Hepatocyte (in vitro differentiated cells): Measurements from ENCODE around the gene SPATA21.
"Not testable (repeated sequence)": the region's sequence is repeated elsewhere in the genome, so short reads cannot be mapped to it uniquely, and the experiment has no call there.

ENCODE experiments used
- CTCF ChIP-seq: fragments of 200-600 bp; sonication (generic); IDR thresholded peaks from 2 replicates; pipeline ENCODE4 v1.5.1; 2016; ENCODE audit warnings: antibody characterized with exemption, mild to moderate bottlenecking; ENCODE audit not compliant: poor library complexity
- EZH2 ChIP-seq: fragments of 200-600 bp; sonication (generic); IDR thresholded peaks from 2 replicates; pipeline ENCODE4 v1.6.1; 2016; ENCODE audit warnings: antibody characterized with exemption, mild to moderate bottlenecking, borderline replicate concordance
- EZH2phosphoT487 ChIP-seq: fragments of 200-600 bp; sonication (generic); IDR thresholded peaks from one replicate; pipeline ENCODE4 v1.6.1; 2018; ENCODE audit warnings: antibody characterized with exemption, mild to moderate bottlenecking, low read depth, moderate library complexity; ENCODE audit not compliant: unreplicated experiment, severe bottlenecking

- not testable (repeated sequence) for TF ChIP-seq CTCF, EZH2, EZH2phosphoT487
Measured at GRCh38 chr1:16454909-16455308, 17.7 kb upstream of the SPATA21 start.
